GM23248 (cell line): ENCODE measurements around the gene STK32B.

Experiments used
- EZH2 ChIP-seq: fragments of 200-600 bp; sonication (generic); IDR thresholded peaks from 2 replicates; pipeline ENCODE4 v1.6.1; 2018; ENCODE audit warnings: antibody characterized with exemption, mild to moderate bottlenecking; ENCODE audit not compliant: insufficient read depth, poor library complexity, severe bottlenecking
- EZH2phosphoT487 ChIP-seq: fragments of 200-600 bp; sonication (generic); IDR thresholded peaks from 2 replicates; pipeline ENCODE4 v1.6.1; 2018; ENCODE audit warnings: antibody characterized with exemption, moderate library complexity, mild to moderate bottlenecking, low read depth; ENCODE audit not compliant: insufficient read depth

DNA sequence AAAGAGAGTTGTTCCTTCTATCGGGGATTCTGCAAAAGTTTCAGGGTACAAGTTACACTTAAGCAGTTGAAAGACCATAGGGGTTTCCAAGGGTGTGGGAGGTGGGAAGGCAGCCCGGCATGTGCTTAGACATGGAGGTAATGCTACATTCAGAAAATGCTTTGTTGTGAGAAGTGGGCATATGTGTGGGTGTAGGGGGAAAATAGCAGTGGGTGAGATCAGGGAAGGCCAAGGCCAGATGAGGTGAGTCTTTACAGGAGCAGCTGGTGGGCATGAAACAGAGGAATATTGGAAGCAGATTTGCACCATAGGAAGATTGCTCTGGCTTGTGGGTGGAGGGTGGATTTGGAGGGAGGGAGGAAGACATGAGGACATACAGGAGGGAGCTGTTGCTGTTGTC is 40.3 kb upstream of the STK32B start:
- no peak for TF ChIP-seq EZH2
- TF ChIP-seq EZH2phosphoT487, result no peak
